HepG2 (cell line): ENCODE data around the gene RGS7.

Source experiments
- CENPT ChIP-seq: sonication (generic); formaldehyde crosslinking; IDR thresholded peaks from 2 replicates; pipeline ENCODE4 v1.8.0; 2022; ENCODE audit warnings: low read depth, mild to moderate bottlenecking, moderate library complexity, missing genetic modification reagents
- CHCHD3 ChIP-seq: sonication (generic); formaldehyde crosslinking; IDR thresholded peaks from 2 replicates; pipeline ENCODE4 v1.8.0; 2022; ENCODE audit warnings: mild to moderate bottlenecking, missing genetic modification reagents, moderate library complexity
- CREB1 ChIP-seq, 2 experiments: fragments of 450-650 bp in 1 of 2; IDR thresholded peaks; 2 replicates each; pipeline ENCODE4 v1.6.1; 2016 to 2017; ENCODE audit warnings: control low read depth in 1 of 2, mild to moderate bottlenecking in 1 of 2, missing compliant biosample characterization in 1 of 2, missing genetic modification characterization in 1 of 2
- SMC3 ChIP-seq: IDR thresholded peaks from 2 replicates; pipeline ENCODE4 v1.6.1; 2011; ENCODE audit warnings: low read length, improper control_type of control experiment
- SP1 ChIP-seq, 2 experiments: fragments of 450-650 bp in 1 of 2; sonication (generic) in 1 of 2; formaldehyde crosslinking in 1 of 2; IDR thresholded peaks; 2 replicates each; pipeline versions ENCODE4 v1.4.0 to v1.6.1; 2016 to 2020; ENCODE audit warnings: missing genetic modification reagents in 1 of 2
- SP2 ChIP-seq: sonication (generic); formaldehyde crosslinking; IDR thresholded peaks from 2 replicates; pipeline ENCODE4 v1.5.1; 2020; ENCODE audit warnings: mild to moderate bottlenecking, missing genetic modification reagents
- TFAP4 ChIP-seq: sonication (generic); IDR thresholded peaks from 2 replicates; pipeline ENCODE4 v1.6.1; 2016; ENCODE audit warnings: low read depth, borderline replicate concordance
- THRA ChIP-seq: sonication (generic); formaldehyde crosslinking; IDR thresholded peaks from 2 replicates; pipeline ENCODE4 v1.4.0; 2020; ENCODE audit warnings: missing genetic modification reagents, borderline replicate concordance
- ZNF10 ChIP-seq: sonication (generic); formaldehyde crosslinking; IDR thresholded peaks from 2 replicates; pipeline ENCODE4 v1.4.0; 2020; ENCODE audit warnings: mild to moderate bottlenecking, low read depth, missing genetic modification reagents, borderline replicate concordance
- ZNF605 ChIP-seq: sonication (generic); formaldehyde crosslinking; IDR thresholded peaks from 2 replicates; pipeline ENCODE4 v1.8.0; 2022; ENCODE audit warnings: mild to moderate bottlenecking, missing genetic modification reagents
- ZNF792 ChIP-seq: IDR thresholded peaks from 2 replicates; pipeline ENCODE4 v1.6.1; 2016

DNA sequence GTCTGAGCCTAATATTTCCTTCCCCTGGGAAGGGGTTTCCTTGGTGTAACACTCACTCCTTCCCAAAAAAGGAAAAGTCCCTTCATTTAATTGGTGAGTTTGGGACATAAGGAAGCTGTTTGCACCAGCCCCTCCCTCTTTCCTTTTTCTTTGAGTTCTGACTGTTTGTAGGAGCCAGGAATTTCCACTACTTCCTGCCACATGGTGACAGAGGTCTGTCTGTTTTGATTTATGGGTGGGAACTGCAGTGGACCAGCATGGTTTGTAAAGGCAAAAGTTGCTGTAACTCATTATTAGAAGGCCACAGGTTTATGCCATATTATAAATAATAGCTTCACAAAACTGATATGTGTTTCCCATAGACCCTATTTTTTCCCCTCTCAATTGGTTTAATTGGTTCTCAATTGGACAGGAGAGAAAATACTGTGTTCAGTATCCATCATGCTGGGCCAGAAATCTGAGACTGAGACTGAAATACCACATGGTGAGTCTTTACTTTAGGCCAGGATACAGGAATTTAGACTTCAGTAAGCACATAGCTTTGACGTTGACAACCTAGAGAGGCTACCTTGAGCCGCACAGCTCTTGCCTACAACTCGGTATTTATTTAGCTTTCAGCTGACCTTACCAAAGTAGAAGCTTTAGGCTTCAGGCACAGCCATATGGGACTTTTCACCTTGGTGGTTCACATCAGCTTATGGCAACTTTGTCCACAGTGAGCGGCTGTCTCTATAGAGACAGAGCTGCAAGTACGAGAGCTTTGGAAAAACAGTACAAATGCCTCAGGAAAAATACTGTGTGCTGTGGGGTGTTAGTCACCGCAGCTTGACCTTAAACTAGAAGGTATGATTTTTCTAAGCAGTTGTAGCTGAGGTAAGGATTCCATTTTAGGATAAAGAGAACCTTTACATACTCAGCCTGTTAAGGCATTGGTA, 40.0 kb upstream of the RGS7 start:
- TF ChIP-seq ZNF605: no peak
- no peak for TF ChIP-seq SP2 (CRISPR knock-in tag)
- no peak for TF ChIP-seq CENPT (CRISPR knock-in tag)
- no peak for TF ChIP-seq CHCHD3 (CRISPR knock-in tag)
- TF ChIP-seq CREB1 (IDR thresholded peaks at IDR 0.05): no peak
- TF ChIP-seq CREB1 (CRISPR knock-in tag; IDR thresholded peaks at IDR 0.05): no peak
- TF ChIP-seq THRA (CRISPR knock-in tag): no peak
- no peak for TF ChIP-seq SMC3
- no peak for TF ChIP-seq ZNF792 (CRISPR knock-in tag)
- TF ChIP-seq ZNF10 (CRISPR knock-in tag): no peak
- no peak for TF ChIP-seq SP1 (IDR thresholded peaks at IDR 0.05)
- TF ChIP-seq SP1 (CRISPR knock-in tag; IDR thresholded peaks at IDR 0.05): no peak
- TF ChIP-seq TFAP4: no peak
